CD4-positive, alpha-beta T cell treated with Interleukin-15 for 1 hour (primary cell): ENCODE results near the gene HSPA6.
"Not testable (repeated sequence)": the region's sequence is repeated elsewhere in the genome, so short reads cannot be mapped to it uniquely, and the experiment has no call there.

Experiments used
- DNase-seq: peaks from one replicate; pipeline ENCODE4 v3.0.0-alpha.2; 2020

Gene HSPA6

GRCh38 chr1:161563522-161563921 is 39.2 kb downstream of the HSPA6 start:
- DNase-seq, result not testable (repeated sequence)

GRCh38 chr1:161566602-161566960 is 42.2 kb downstream of the HSPA6 start:
- DNase-seq, result not testable (repeated sequence)

GRCh38 chr1:161571703-161572102 is 47.4 kb downstream of the HSPA6 start:
- DNase-seq, result not testable (repeated sequence)
